AG09309 (cell line): ENCODE results near the gene IKZF5.

Experiments
- DNase-seq: peaks from one replicate; pipeline ENCODE4 v3.0.0-alpha.2; 2010; ENCODE audit warnings: low read depth
- H3K4me3 ChIP-seq: 2 replicates; pipeline ENCODE4 v1.5.1; 2011; ENCODE audit warnings: mild to moderate bottlenecking, low read depth, low read length, moderate library complexity; ENCODE audit not compliant: control insufficient read depth
- TF ChIP-seq, protein P1 (sequence below): IDR thresholded peaks from 2 replicates; pipeline ENCODE4 v1.5.1; 2011; ENCODE audit warnings: mild to moderate bottlenecking, low read depth, low read length, inconsistent platforms; ENCODE audit not compliant: insufficient read depth, control insufficient read depth; ENCODE audit errors: missing control alignments

The IKZF5 gene, protein sequence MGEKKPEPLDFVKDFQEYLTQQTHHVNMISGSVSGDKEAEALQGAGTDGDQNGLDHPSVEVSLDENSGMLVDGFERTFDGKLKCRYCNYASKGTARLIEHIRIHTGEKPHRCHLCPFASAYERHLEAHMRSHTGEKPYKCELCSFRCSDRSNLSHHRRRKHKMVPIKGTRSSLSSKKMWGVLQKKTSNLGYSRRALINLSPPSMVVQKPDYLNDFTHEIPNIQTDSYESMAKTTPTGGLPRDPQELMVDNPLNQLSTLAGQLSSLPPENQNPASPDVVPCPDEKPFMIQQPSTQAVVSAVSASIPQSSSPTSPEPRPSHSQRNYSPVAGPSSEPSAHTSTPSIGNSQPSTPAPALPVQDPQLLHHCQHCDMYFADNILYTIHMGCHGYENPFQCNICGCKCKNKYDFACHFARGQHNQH

GRCh38 chr10:123008355-123009104 lies at the start of gene IKZF5, which contains the start of gene ACADSB:
Gene IKZF5, minus strand, starts transcription at chr10:123008795. Its CDS starts 10,170 bp downstream, at chr10:122998625.
Gene ACADSB, plus strand, starts transcription at chr10:123009006. Its CDS starts 24 bp downstream, at chr10:123009030.
- TF ChIP-seq, protein P1, sequence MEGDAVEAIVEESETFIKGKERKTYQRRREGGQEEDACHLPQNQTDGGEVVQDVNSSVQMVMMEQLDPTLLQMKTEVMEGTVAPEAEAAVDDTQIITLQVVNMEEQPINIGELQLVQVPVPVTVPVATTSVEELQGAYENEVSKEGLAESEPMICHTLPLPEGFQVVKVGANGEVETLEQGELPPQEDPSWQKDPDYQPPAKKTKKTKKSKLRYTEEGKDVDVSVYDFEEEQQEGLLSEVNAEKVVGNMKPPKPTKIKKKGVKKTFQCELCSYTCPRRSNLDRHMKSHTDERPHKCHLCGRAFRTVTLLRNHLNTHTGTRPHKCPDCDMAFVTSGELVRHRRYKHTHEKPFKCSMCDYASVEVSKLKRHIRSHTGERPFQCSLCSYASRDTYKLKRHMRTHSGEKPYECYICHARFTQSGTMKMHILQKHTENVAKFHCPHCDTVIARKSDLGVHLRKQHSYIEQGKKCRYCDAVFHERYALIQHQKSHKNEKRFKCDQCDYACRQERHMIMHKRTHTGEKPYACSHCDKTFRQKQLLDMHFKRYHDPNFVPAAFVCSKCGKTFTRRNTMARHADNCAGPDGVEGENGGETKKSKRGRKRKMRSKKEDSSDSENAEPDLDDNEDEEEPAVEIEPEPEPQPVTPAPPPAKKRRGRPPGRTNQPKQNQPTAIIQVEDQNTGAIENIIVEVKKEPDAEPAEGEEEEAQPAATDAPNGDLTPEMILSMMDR: no peak
- peak within 1 kb of the TSS; percentile 94 for H3K4me3 ChIP-seq
- DNase-seq: peak; percentile 92

- no peak for DNase-seq
- TF ChIP-seq, protein P1: no peak
These were observed 49.4 kb upstream of the IKZF5 start for GRCh38 chr10:123057968-123058367.

GRCh38 chr10:123045961-123046731 lies 37.6 kb upstream of the IKZF5 start:
- DNase-seq: no peak
- H3K4me3 ChIP-seq: no peak overlapping the region
- TF ChIP-seq, protein P1: no peak

More at GRCh38 chr10:123057968-123058367, 49.4 kb upstream of the IKZF5 start:
- no peak overlapping the region for H3K4me3 ChIP-seq

GRCh38 chr10:123044391-123044790 lies 35.8 kb upstream of the IKZF5 start:
- no peak for DNase-seq
- TF ChIP-seq, protein P1: no peak

GRCh38 chr10:123043409-123043925 lies 34.9 kb upstream of the IKZF5 start:
- TF ChIP-seq, protein P1: peak; percentile 84
- peak; percentile 11 for DNase-seq
- H3K4me3 ChIP-seq: no peak overlapping the region

More at GRCh38 chr10:123044391-123044790, 35.8 kb upstream of the IKZF5 start:
- no peak overlapping the region for H3K4me3 ChIP-seq
